ENCODE data around the gene BSCL2. TPM values are rescaled to one million over a fixed set of nuclear protein-coding genes. Genes with fewer than 3 reads are reported as not detected.

The BSCL2 gene
- polyA plus RNA-seq, 4 donors = 31.2 to 69.7 (median 50.4) TPM

DNA sequence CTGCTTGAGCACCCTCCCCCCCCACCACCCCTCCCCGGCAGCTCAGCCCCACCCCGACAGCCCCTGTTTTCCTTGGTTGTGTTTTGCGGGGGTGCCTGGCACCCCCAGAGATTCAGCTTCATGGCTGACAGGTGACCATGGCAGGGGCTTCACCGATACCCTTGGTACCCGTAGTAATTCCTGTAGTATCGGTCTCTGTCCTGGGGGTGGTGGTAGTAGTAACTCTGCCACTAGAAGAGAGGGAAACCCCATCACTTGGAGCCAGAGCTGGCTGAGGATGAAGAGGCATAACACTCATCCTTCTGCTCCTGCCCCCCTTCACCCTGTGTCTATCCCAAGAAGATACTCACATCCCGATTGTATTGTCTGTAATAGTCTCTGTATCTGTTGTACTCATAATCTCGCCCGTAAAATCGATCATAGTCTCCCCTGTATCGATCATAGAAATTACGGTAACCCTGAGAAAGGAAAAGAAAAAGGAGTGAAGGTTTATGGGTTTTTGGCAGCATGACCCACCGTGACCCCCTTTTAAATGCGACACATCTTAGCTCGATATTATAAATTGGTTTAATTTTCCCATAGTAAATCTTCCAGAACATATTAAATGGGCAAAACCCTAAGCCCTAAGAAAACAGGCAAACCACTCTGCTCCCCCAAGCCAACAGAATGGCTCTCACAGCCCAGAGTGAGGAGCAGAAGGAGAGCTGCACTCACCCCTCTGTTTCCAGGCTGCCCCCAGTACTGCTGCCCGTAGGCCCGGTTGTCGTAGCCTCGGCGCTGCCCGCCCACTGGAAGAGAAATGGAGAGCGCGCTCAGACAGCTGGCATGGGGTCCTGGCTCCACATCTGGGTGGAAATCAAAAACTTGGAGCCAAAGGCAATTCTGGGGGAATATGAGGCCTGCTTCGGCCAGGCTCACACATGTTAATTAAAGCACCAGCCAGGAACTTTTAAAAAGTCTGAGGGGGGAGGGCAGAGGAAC lies 8.2 kb upstream of the BSCL2 start:
- H3K36me3 ChIP-seq (ENCODE audit: control insufficient read depth in 3 of 3, insufficient read depth in 2 of 3, low read depth in 1 of 3, low read length in 3 of 3) = peaks cover 28 to 69% (median 36%) of the 10 kb centered on the region in 3 donors
- no peaks in the 10 kb centered on the region for H3K9me3 ChIP-seq (ENCODE audit: control insufficient read depth in 2 of 2, insufficient read depth in 1 of 2, low read depth in 1 of 2, low read length in 1 of 2)
- DNase-seq = no peak
- no peak overlapping the region for H3K4me3 ChIP-seq (ENCODE audit: low read depth in 1 of 3, low read length in 3 of 3)
- WGBS, 3 donors = 88 to 90% (median 90%) methylated on average over 24 of the region's 24 CpGs
- H3K27ac ChIP-seq (ENCODE audit: low read depth in 1 of 3, low read length in 2 of 3) = no peak overlapping the region
- peaks cover 4 to 42% (median 10%) of the 10 kb centered on the region in 3 donors for H3K4me1 ChIP-seq (ENCODE audit: control insufficient read depth in 3 of 3, insufficient read depth in 2 of 3, low read depth in 1 of 3, low read length in 2 of 3)
- FAIRE-seq = no peak
- no peaks in the 10 kb centered on the region for H3K27me3 ChIP-seq (ENCODE audit: control insufficient read depth in 3 of 3, insufficient read depth in 3 of 3, low read length in 3 of 3)

DNA sequence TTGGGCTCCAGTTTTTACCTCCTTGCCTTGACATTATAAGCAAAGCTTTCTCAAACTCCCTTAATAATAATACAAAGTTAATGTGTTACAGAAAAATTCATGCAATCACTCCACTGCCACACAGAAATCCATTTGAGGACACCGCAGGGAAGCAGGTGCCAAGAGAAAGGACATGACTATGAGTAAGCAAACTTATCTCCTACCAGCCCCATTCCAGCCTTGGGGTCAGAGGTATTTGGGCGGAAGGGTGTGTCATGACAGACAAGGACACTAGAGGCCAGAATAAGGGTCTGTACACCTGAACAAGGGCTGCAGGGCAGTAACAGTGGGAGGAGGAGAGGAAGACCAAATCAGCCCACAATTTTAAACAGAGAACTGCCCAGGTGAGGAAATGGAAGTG lies 6.1 kb upstream of the BSCL2 start:
- FAIRE-seq (no peak), DNase-seq (peak; percentile 90 to 94)
- Histone ChIP-seq H3K27me3 (ENCODE audit: control insufficient read depth in 3 of 3, insufficient read depth in 3 of 3, low read length in 3 of 3) (no peaks in the 10 kb centered on the region), H3K4me1 (ENCODE audit: control insufficient read depth in 3 of 3, insufficient read depth in 2 of 3, low read depth in 1 of 3, low read length in 2 of 3) (peaks cover 9 to 57% (median 16%) of the 10 kb centered on the region in 3 donors), H3K9me3 (ENCODE audit: control insufficient read depth in 2 of 2, insufficient read depth in 1 of 2, low read depth in 1 of 2, low read length in 1 of 2) (no peaks in the 10 kb centered on the region), H3K27ac (ENCODE audit: low read depth in 1 of 3, low read length in 2 of 3) (peak overlapping the region; percentile 65 to 91 (median 81)), H3K36me3 (ENCODE audit: control insufficient read depth in 3 of 3, insufficient read depth in 2 of 3, low read depth in 1 of 3, low read length in 3 of 3) (peaks cover 23 to 57% (median 29%) of the 10 kb centered on the region in 3 donors), H3K4me3 (ENCODE audit: low read depth in 1 of 3, low read length in 3 of 3) (no peak overlapping the region)
- 19 to 61% (median 28%) methylated on average over 2 of the region's 2 CpGs for WGBS, 3 donors

DNA sequence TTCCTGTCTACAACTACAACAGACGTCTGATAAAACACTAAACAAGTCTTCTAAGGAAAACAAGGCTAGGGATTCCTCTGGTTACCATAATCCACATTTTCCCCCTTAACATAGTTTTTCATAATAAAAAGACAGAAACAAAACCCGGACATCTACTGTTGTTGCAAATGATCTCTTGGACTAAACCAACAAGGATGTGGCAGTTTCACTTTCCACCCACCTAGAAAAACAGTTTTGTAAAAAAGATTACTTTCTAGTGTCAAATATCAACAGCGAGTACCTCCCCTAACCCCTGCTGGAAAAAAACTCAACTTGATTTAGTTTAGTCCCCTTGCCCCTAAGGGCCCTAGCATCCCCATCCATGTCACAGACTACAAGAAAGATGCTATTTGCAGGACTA lies 5.6 kb upstream of the BSCL2 start:
- H3K4me3 ChIP-seq (ENCODE audit: low read depth in 1 of 3, low read length in 3 of 3) = no peak overlapping the region
- H3K4me1 ChIP-seq (ENCODE audit: control insufficient read depth in 3 of 3, insufficient read depth in 2 of 3, low read depth in 1 of 3, low read length in 2 of 3) = peaks cover 10 to 62% (median 16%) of the 10 kb centered on the region in 3 donors
- DNase-seq = peak in 1 of 2 donors; percentile 41
- no peaks in the 10 kb centered on the region for H3K27me3 ChIP-seq (ENCODE audit: control insufficient read depth in 3 of 3, insufficient read depth in 3 of 3, low read length in 3 of 3)
- 17 to 33% (median 26%) methylated on average over 3 of the region's 3 CpGs for WGBS, 3 donors
- FAIRE-seq = no peak
- H3K27ac ChIP-seq (ENCODE audit: low read depth in 1 of 3, low read length in 2 of 3) = peak overlapping the region; percentile 54 to 91 (median 81)
- no peaks in the 10 kb centered on the region for H3K9me3 ChIP-seq (ENCODE audit: control insufficient read depth in 2 of 2, insufficient read depth in 1 of 2, low read depth in 1 of 2, low read length in 1 of 2)
- peaks cover 23 to 55% (median 28%) of the 10 kb centered on the region in 3 donors for H3K36me3 ChIP-seq (ENCODE audit: control insufficient read depth in 3 of 3, insufficient read depth in 2 of 3, low read depth in 1 of 3, low read length in 3 of 3)

DNA sequence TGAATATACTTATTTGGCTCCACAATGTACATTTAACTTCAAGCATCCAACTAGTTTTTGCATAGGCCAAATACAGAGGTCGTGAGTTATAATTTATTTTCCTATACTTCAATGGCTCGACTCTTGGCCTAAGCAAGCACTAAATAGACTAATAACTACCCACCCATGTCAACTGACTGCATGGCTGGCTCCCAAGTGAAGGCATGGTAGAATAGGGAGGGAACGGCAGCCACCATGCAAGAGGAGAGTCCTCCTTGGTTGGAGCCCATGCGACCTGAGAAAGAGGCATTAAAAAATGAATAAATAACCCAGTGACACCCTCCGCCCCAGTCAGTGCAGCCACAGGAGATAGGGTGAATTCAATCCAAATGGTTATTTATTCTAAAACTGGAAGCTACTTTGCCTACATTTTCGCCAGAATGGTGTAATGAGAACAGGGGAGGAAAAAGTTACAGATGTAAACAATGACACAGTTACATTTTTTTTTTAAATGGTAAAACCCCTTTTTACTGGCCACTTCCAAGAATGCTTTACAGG lies 5.1 kb upstream of the BSCL2 start:
- Histone ChIP-seq H3K4me3 (ENCODE audit: low read depth in 1 of 3, low read length in 3 of 3) (no peak overlapping the region), H3K4me1 (ENCODE audit: control insufficient read depth in 3 of 3, insufficient read depth in 2 of 3, low read depth in 1 of 3, low read length in 2 of 3) (peaks cover 10 to 63% (median 16%) of the 10 kb centered on the region in 3 donors), H3K9me3 (ENCODE audit: control insufficient read depth in 2 of 2, insufficient read depth in 1 of 2, low read depth in 1 of 2, low read length in 1 of 2) (no peaks in the 10 kb centered on the region), H3K27me3 (ENCODE audit: control insufficient read depth in 3 of 3, insufficient read depth in 3 of 3, low read length in 3 of 3) (no peaks in the 10 kb centered on the region), H3K36me3 (ENCODE audit: control insufficient read depth in 3 of 3, insufficient read depth in 2 of 3, low read depth in 1 of 3, low read length in 3 of 3) (peaks cover 20 to 55% (median 25%) of the 10 kb centered on the region in 3 donors), H3K27ac (ENCODE audit: low read depth in 1 of 3, low read length in 2 of 3) (peak overlapping the region; percentile 5 to 81 (median 54))
- 78% methylated on average over 6 of the region's 6 CpGs for WGBS, 3 donors
- no peak for FAIRE-seq
- no peak for DNase-seq

DNA sequence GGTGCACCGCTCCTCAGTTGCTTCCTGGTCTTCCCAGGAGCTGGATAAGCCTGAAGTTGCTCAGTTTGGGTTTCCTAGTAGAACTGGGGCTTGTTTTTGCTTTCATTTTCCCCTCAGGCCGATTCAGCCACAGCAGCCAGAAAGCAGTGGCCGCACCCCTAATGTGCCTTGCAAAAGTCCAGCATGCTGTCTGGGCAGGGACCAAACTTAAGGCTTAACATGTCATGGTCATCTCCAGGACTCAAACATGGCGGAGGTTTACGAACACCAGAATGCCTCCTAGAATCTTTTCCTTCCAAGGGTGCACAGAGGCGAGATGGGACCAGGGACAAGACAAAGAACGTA lies 2.7 kb upstream of the BSCL2 start:
- peak in 1 of 2 donors; percentile 59 for DNase-seq
- Histone ChIP-seq H3K36me3 (ENCODE audit: control insufficient read depth in 3 of 3, insufficient read depth in 2 of 3, low read depth in 1 of 3, low read length in 3 of 3) (peaks cover 5 to 51% (median 7%) of the 10 kb centered on the region in 3 donors), H3K4me1 (ENCODE audit: control insufficient read depth in 3 of 3, insufficient read depth in 2 of 3, low read depth in 1 of 3, low read length in 2 of 3) (peaks cover 10 to 66% (median 14%) of the 10 kb centered on the region in 3 donors), H3K27ac (ENCODE audit: low read depth in 1 of 3, low read length in 2 of 3) (peak overlapping the region; percentile 78 to 98 (median 94)), H3K4me3 (ENCODE audit: low read depth in 1 of 3, low read length in 3 of 3) (peak overlapping the region; percentile 48 to 50 (median 48)), H3K27me3 (ENCODE audit: control insufficient read depth in 3 of 3, insufficient read depth in 3 of 3, low read length in 3 of 3) (no peaks in the 10 kb centered on the region), H3K9me3 (ENCODE audit: control insufficient read depth in 2 of 2, insufficient read depth in 1 of 2, low read depth in 1 of 2, low read length in 1 of 2) (no peaks in the 10 kb centered on the region)
- FAIRE-seq = no peak
- WGBS, 3 donors = 50 to 58% (median 56%) methylated on average over 7 of the region's 7 CpGs

DNA sequence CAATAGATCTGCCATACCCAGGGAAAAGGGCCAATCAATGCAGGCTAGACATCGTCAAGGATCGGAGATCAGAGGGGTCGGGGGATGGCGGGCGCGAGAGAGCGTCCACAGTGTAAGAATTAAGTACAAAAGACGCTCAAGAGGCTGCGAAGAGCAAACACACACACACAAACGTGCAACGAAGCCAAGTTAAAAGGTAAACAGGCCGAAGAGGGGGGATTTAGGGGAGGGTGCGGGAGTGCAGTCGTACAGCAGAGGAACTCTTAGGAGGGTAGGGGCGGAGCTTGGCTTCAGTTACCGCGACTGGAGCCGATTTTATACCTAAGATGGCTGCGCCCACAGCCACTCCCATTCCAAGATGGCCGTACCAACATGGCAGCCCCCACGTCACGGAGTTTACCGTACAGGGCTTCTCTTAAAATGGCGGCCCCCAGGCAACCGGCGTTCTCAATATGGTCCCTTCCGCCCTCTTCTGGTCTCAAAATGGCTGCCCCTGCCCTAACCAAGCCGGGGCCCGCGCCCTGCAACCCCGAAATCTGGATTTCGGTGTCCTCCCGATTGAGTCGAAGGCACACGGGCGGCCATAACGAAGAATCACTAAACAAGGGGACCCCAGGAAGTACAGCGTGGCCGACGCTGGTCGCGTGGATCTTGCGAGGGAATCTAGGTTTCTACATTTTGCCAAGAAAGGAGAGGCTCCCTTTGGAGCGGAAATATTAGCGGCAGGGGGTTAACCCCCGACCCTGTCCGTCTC lies 2.2 kb upstream of the BSCL2 start:
- Histone ChIP-seq H3K4me1 (ENCODE audit: control insufficient read depth in 3 of 3, insufficient read depth in 2 of 3, low read depth in 1 of 3, low read length in 2 of 3) (peaks cover 10 to 66% (median 14%) of the 10 kb centered on the region in 3 donors), H3K27ac (ENCODE audit: low read depth in 1 of 3, low read length in 2 of 3) (peak overlapping the region; percentile 78 to 98 (median 94)), H3K27me3 (ENCODE audit: control insufficient read depth in 3 of 3, insufficient read depth in 3 of 3, low read length in 3 of 3) (no peaks in the 10 kb centered on the region), H3K4me3 (ENCODE audit: low read depth in 1 of 3, low read length in 3 of 3) (peak overlapping the region; percentile 48 to 50 (median 48)), H3K36me3 (ENCODE audit: control insufficient read depth in 3 of 3, insufficient read depth in 2 of 3, low read depth in 1 of 3, low read length in 3 of 3) (peaks cover 5 to 47% (median 5%) of the 10 kb centered on the region in 3 donors), H3K9me3 (ENCODE audit: control insufficient read depth in 2 of 2, insufficient read depth in 1 of 2, low read depth in 1 of 2, low read length in 1 of 2) (no peaks in the 10 kb centered on the region)
- 1 to 2% (median 1%) methylated on average over 47 of the region's 47 CpGs for WGBS, 3 donors
- DNase-seq = peak; percentile 98
- FAIRE-seq = no peak

DNA sequence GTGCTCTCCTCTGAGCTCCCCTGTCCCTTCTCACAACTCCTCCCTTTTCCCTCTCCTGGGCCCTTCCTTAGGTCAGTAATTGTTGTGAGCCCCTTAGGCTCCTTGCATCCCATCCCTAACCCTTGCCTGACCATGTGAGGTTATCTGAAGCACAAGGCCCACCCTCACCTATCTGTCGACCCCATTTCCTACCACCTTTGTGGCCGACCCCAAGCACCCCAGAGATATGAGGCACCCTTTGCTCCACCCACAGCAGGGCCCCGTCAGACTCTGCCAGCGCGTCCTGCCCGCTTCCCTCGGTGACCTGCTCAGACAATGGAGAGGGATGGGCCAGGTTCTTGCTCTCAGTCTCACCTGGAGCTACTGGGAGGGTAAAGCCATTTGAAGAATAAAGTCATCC lies 1.6 kb upstream of the BSCL2 start:
- Histone ChIP-seq H3K27ac (ENCODE audit: low read depth in 1 of 3, low read length in 2 of 3) (peak overlapping the region; percentile 78 to 98 (median 78)), H3K27me3 (ENCODE audit: control insufficient read depth in 3 of 3, insufficient read depth in 3 of 3, low read length in 3 of 3) (no peaks in the 10 kb centered on the region), H3K36me3 (ENCODE audit: control insufficient read depth in 3 of 3, insufficient read depth in 2 of 3, low read depth in 1 of 3, low read length in 3 of 3) (peaks cover 0 to 42% (median 0%) of the 10 kb centered on the region in 3 donors), H3K4me1 (ENCODE audit: control insufficient read depth in 3 of 3, insufficient read depth in 2 of 3, low read depth in 1 of 3, low read length in 2 of 3) (peaks cover 10 to 61% (median 10%) of the 10 kb centered on the region in 3 donors), H3K4me3 (ENCODE audit: low read depth in 1 of 3, low read length in 3 of 3) (peak overlapping the region; percentile 41 to 48 (median 44)), H3K9me3 (ENCODE audit: control insufficient read depth in 2 of 2, insufficient read depth in 1 of 2, low read depth in 1 of 2, low read length in 1 of 2) (no peaks in the 10 kb centered on the region)
- no peak for FAIRE-seq
- peak in 1 of 2 donors; percentile 53 for DNase-seq
- WGBS, 3 donors = 0 to 2% (median 0%) methylated on average over 7 of the region's 7 CpGs

DNA sequence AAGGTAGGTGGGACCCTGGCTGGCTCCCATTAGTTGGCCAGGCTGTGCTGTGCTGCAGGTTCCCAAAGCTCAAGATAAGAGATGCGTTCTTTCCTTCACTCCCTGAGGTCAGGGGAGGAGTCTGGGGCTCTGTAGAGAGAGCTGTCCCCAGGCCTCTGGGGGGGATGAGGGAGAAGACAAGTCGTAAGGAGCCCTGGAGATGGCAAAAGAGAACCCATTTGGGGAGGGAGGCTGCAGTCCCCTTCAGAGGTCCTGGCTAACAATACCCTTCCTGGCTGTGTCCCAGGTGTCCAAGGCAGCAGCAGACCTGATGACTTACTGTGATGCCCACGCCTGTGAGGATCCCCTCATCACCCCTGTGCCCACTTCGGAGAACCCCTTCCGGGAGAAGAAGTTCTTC lies 1.2 kb upstream of the BSCL2 start:
- no peak for DNase-seq
- H3K4me1 ChIP-seq (ENCODE audit: control insufficient read depth in 3 of 3, insufficient read depth in 2 of 3, low read depth in 1 of 3, low read length in 2 of 3) = peaks cover 10 to 61% (median 10%) of the 10 kb centered on the region in 3 donors

More for the DNA sequence above, 1.2 kb upstream of the BSCL2 start:
- Histone ChIP-seq H3K4me3 (ENCODE audit: low read depth in 1 of 3, low read length in 3 of 3) (peak overlapping the region in 2 of 3 donors; percentile 44 to 48), H3K9me3 (ENCODE audit: control insufficient read depth in 2 of 2, insufficient read depth in 1 of 2, low read depth in 1 of 2, low read length in 1 of 2) (no peaks in the 10 kb centered on the region), H3K36me3 (ENCODE audit: control insufficient read depth in 3 of 3, insufficient read depth in 2 of 3, low read depth in 1 of 3, low read length in 3 of 3) (peaks cover 0 to 44% (median 0%) of the 10 kb centered on the region in 3 donors), H3K27ac (ENCODE audit: low read depth in 1 of 3, low read length in 2 of 3) (peak overlapping the region; percentile 78 to 98 (median 78)), H3K27me3 (ENCODE audit: control insufficient read depth in 3 of 3, insufficient read depth in 3 of 3, low read length in 3 of 3) (no peaks in the 10 kb centered on the region)
- WGBS, 3 donors = 62 to 75% (median 70%) methylated on average over 5 of the region's 5 CpGs
- no peak for FAIRE-seq

Data from small intestine (tissue), 7 donors.